Endothelial cell of umbilical vein (primary cell): ENCODE results near the gene SUCLG2. TPM values are rescaled to one million over a fixed set of nuclear protein-coding genes. Genes with fewer than 3 reads are reported as not detected.

Source experiments
- BruUV-seq: library from RNA; stranded (reverse); fragments of 400-500 nt; replicated peaks from 2 replicates; lab custom pipeline; 2021; lab: Mats Ljungman, UMichigan
- CTCF ChIA-PET: fragments of 300-600, 350-600 bp; sonication (Branson Sonifier 250); formaldehyde crosslinking; loops from one replicate; lab custom pipeline; 2021; ENCODE audit warnings: antibody characterized with exemption, inconsistent platforms; lab: Charles Lee
- POLR2A ChIA-PET: fragments of 300-600, 350-600 bp; sonication (Branson Sonifier 250); formaldehyde crosslinking; loops from one replicate; lab custom pipeline; 2021; ENCODE audit warnings: antibody characterized with exemption, inconsistent platforms; lab: Charles Lee
- DNase-seq: peaks from one replicate; pipeline ENCODE4 v3.0.0-alpha.2; 2011; ENCODE audit warnings: low read depth, low spot score
- FAIRE-seq: peaks from 2 replicates; lab custom pipeline; 2011; peaks lifted over from hg19 to GRCh38; lab: Jason Lieb, UNC
- H2AFZ ChIP-seq: 2 replicates; pipeline ENCODE4 v1.6.0; 2012; ENCODE audit warnings: low read depth, low read length, control low read depth, inconsistent platforms
- H3K27ac ChIP-seq: 2 replicates; pipeline ENCODE4 v1.5.1; 2011; ENCODE audit warnings: low read depth, mild to moderate bottlenecking, control low read depth, low read length, moderate library complexity; ENCODE audit not compliant: insufficient read depth
- H3K27me3 ChIP-seq, 2 experiments: 2 replicates each; pipeline versions ENCODE4 v1.6.0 to v1.6.1; 2011; ENCODE audit warnings: low read length in 2 of 2, mixed read lengths in 1 of 2; ENCODE audit not compliant: control insufficient read depth in 2 of 2, insufficient read depth in 2 of 2
- H3K36me3 ChIP-seq, 2 experiments: 2 replicates in 1 of 2; 3 replicates in 1 of 2; pipeline ENCODE4 v1.5.1; 2011; ENCODE audit warnings: low read length in 2 of 2, mild to moderate bottlenecking in 1 of 2, moderate library complexity in 1 of 2; ENCODE audit not compliant: control insufficient read depth in 2 of 2, insufficient read depth in 2 of 2; ENCODE audit errors: extremely low read depth in 1 of 2
- H3K4me1 ChIP-seq: 3 replicates; pipeline ENCODE4 v1.5.1; 2011; ENCODE audit warnings: mild to moderate bottlenecking, low read length; ENCODE audit not compliant: control insufficient read depth, insufficient read depth; ENCODE audit errors: extremely low read depth
- H3K4me2 ChIP-seq: 2 replicates; pipeline ENCODE4 v1.6.1; 2011; ENCODE audit warnings: low read length, control low read depth, mixed read lengths; ENCODE audit not compliant: insufficient read depth
- H3K4me3 ChIP-seq, 3 experiments: fragments of 200-600 bp in 1 of 3; sonication (generic), shearing (Covaris generic) in 1 of 3; replicated peaks in 1 of 3; 2 replicates each; pipeline ENCODE4 v1.5.1; 2011 to 2016; ENCODE audit warnings: control low read depth in 3 of 3, low read length in 3 of 3, mild to moderate bottlenecking in 2 of 3, inconsistent platforms in 1 of 3, low read depth in 1 of 3, moderate library complexity in 1 of 3; ENCODE audit not compliant: insufficient read depth in 1 of 3
- H3K79me2 ChIP-seq: 2 replicates; pipeline ENCODE4 v1.6.0; 2012; ENCODE audit warnings: low read length, inconsistent platforms; ENCODE audit not compliant: control insufficient read depth, insufficient read depth
- H3K9ac ChIP-seq: replicated peaks from 2 replicates; pipeline ENCODE3; 2011; ENCODE audit warnings: low read length, control low read depth; ENCODE audit not compliant: insufficient read depth; ENCODE audit errors: extremely low read depth
- H3K9me1 ChIP-seq: replicated peaks from 3 replicates; pipeline ENCODE4 v1.6.0; 2011; ENCODE audit warnings: mild to moderate bottlenecking, low read length; ENCODE audit not compliant: control insufficient read depth, insufficient read depth; ENCODE audit errors: extremely low read depth
- H3K9me3 ChIP-seq: replicated peaks from 2 replicates; pipeline ENCODE4 v1.5.1; 2012; ENCODE audit warnings: low read length, inconsistent platforms; ENCODE audit not compliant: control insufficient read depth, insufficient read depth
- H4K20me1 ChIP-seq: replicated peaks from 2 replicates; pipeline ENCODE3; 2011; ENCODE audit warnings: mild to moderate bottlenecking, low read length; ENCODE audit not compliant: control insufficient read depth, insufficient read depth; ENCODE audit errors: extremely low read depth
- CTCF ChIP-seq, 2 donors: IDR thresholded peaks; 1 replicate in 1 of 2; 2 replicates in 1 of 2; pipeline ENCODE4 v1.5.1; 2011; ENCODE audit warnings: low read length in 2 of 2, mild to moderate bottlenecking in 2 of 2, moderate library complexity in 2 of 2, control low read depth in 1 of 2, inconsistent platforms in 1 of 2, low read depth in 1 of 2; ENCODE audit not compliant: insufficient read depth in 1 of 2; ENCODE audit errors: extremely low read depth in 1 of 2
- EZH2 ChIP-seq: IDR thresholded peaks from 2 replicates; pipeline ENCODE4 v1.6.1; 2012; ENCODE audit warnings: borderline replicate concordance, low read depth, mild to moderate bottlenecking, moderate library complexity, low read length, inconsistent platforms; ENCODE audit not compliant: severe bottlenecking
- FOS ChIP-seq: IDR thresholded peaks from 2 replicates; pipeline ENCODE4 v1.6.1; 2011; ENCODE audit warnings: mild to moderate bottlenecking, low read length, moderate library complexity, borderline replicate concordance; ENCODE audit not compliant: insufficient read depth
- GATA2 ChIP-seq: IDR thresholded peaks from 2 replicates; pipeline ENCODE4 v1.7.0; 2011; ENCODE audit warnings: low read depth, mild to moderate bottlenecking, moderate library complexity, mixed read lengths, low read length; ENCODE audit not compliant: insufficient read length, insufficient read depth
- JUN ChIP-seq: IDR thresholded peaks from 2 replicates; pipeline ENCODE4 v1.6.1; 2011; ENCODE audit warnings: borderline replicate concordance, low read depth; ENCODE audit not compliant: insufficient read length, insufficient read depth
- MYC ChIP-seq: IDR thresholded peaks from one replicate; pipeline ENCODE4 v1.6.1; 2011; ENCODE audit warnings: mild to moderate bottlenecking, low read depth, low read length
- POLR2A ChIP-seq: IDR thresholded peaks from 2 replicates; pipeline ENCODE4 v1.6.1; 2012; ENCODE audit warnings: low read depth, mild to moderate bottlenecking, control low read depth, low read length
- POLR2AphosphoS5 ChIP-seq: IDR thresholded peaks from 2 replicates; pipeline ENCODE4 v1.6.1; 2012; ENCODE audit warnings: low read depth, mild to moderate bottlenecking, control low read depth, low read length, moderate library complexity; ENCODE audit not compliant: insufficient read depth
- dilution Hi-C: fragments of 300-500 bp; cut with MboI; formaldehyde crosslinking; loops from one replicate; pipeline ENCODE4 v1.15.0; 2019; ENCODE audit warnings: low sequenced_read_pairs; ENCODE audit not compliant: extremely low pct_ligation_motif_present
- intact Hi-C: fragments of 100-400 bp; cut with micrococcal nuclease; formaldehyde crosslinking; loops from one replicate; pipeline ENCODE4 v1.10.0; 2022
- polyA plus RNA-seq, 4 experiments: library from polyadenylated mRNA; depleted of rRNA in 3 of 4; stranded (reverse) in 3 of 4; unstranded in 1 of 4; fragments of >200 nt; gene quantifications; 2 replicates each; pipeline versions ENCODE4 v1.2.1 to v1.2.3, GENCODE V29; 2011 to 2012; ENCODE audit warnings: missing spikeins in 1 of 4
- total RNA-seq: library from RNA; stranded (reverse); gene quantifications from 2 replicates; pipeline ENCODE4 v1.2.3, GENCODE V29; 2021
- TF ChIP-seq, protein P1 (sequence below): IDR thresholded peaks from 2 replicates; pipeline ENCODE4 v1.6.1; 2011; ENCODE audit not compliant: insufficient read depth, insufficient read length

SUCLG2 gene
- total and polyA plus RNA-seq, 2 donors (not counting 3 experiments of a cell fraction or from before 2014, with no cell fraction given): 8.1 to 38.3 TPM

DNA sequence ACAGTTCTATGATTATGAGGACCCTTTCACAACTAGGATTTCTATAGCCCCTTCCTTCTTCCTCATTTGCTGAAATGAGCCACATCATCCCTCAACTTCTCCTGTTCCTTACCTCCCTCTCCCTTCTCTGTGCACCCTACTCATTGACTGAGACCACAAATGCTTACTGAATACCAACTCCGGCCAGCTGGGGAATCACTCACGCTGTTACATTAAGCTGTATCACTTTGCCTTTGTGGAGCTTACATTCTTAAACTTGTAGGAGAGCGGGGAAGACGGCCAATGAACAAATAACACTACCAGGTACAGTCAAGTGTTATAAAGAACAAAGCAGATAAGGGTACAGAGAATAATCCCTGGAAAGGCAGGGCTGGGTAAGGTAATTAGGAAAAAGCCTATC is 5.7 kb downstream of the SUCLG2 start:
- Histone ChIP-seq H2AFZ (no peak overlapping the region), H3K27me3 (no peaks in the 10 kb centered on the region), H3K9ac (no peak overlapping the region), H3K4me2 (no peak overlapping the region), H3K4me3 (no peak overlapping the region), H3K9me1 (no peaks in the 10 kb centered on the region), H3K36me3 (no peaks in the 10 kb centered on the region), H3K79me2 (peaks cover 25% of the 10 kb centered on the region), H3K27ac (no peak overlapping the region), H3K9me3 (no peaks in the 10 kb centered on the region), H3K4me1 (peaks cover 18% of the 10 kb centered on the region), H4K20me1 (no peaks in the 10 kb centered on the region)
- intact Hi-C loops (no loop called here), dilution Hi-C loops (no loop called here)
- no peak for DNase-seq
- no peak for TF ChIP-seq EZH2
- TF ChIP-seq POLR2A: no peak
- no peak for FAIRE-seq
- BruUV-seq: no TSS peak
- ChIA-PET CTCF (interaction anchor here (1.7 kb wide), 1 partner anchor 13 kb away, joined by 8 read pairs; no protein-coding TSS in a partner anchor), POLR2A (no interaction called here)

DNA sequence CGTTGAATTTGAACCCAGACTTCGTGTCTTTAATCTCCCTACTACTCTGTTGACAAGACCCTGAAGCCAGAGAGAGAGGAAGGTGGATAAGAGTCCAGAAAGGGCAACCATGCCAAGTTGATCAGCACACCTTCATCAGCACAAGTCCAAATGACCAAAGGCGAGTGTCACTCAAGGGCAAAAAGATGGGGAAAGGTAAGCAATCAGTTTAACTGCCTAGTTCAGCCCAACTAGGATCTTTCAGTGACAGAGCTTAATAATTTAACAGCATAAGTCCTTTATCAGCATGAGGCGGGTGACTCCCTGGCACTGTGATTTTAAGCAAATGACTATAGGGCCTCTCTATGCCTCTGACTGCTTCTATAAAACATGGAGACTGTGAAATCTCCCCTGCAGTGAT is 6.2 kb downstream of the SUCLG2 start:
- no peak overlapping the region for H2AFZ ChIP-seq
- H3K9me1 ChIP-seq: no peaks in the 10 kb centered on the region
- H3K9ac ChIP-seq: no peak overlapping the region
- no peak overlapping the region for H3K4me3 ChIP-seq
- dilution Hi-C loops: no loop called here
- peaks cover 23% of the 10 kb centered on the region for H3K79me2 ChIP-seq
- H3K36me3 ChIP-seq: no peaks in the 10 kb centered on the region
- TF ChIP-seq EZH2 (no peak), FOS (no peak), POLR2A (no peak), GATA2 (no peak), JUN (no peak), MYC (no peak), POLR2AphosphoS5 (no peak), CTCF (IDR thresholded peaks at IDR 0.05; ENCODE audit: extremely low read depth in 1 of 2, insufficient read depth in 1 of 2, low read depth in 1 of 2, low read length in 2 of 2) (no peak)
- TF ChIP-seq, protein P1, sequence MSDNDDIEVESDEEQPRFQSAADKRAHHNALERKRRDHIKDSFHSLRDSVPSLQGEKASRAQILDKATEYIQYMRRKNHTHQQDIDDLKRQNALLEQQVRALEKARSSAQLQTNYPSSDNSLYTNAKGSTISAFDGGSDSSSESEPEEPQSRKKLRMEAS: no peak
- ChIA-PET CTCF (interaction anchor here (0.9 to 1.7 kb wide), 5 partner anchors 9 to 141 kb away, joined by 3 to 8 read pairs (median 4); no protein-coding TSS in a partner anchor), POLR2A (no interaction called here)
- no peak for DNase-seq
- H3K27me3 ChIP-seq: no peaks in the 10 kb centered on the region
- no peak overlapping the region for H3K27ac ChIP-seq
- BruUV-seq: no TSS peak
- H3K4me1 ChIP-seq: peaks cover 13% of the 10 kb centered on the region
- intact Hi-C loops: no loop called here
- H3K9me3 ChIP-seq: no peaks in the 10 kb centered on the region
- no peak for FAIRE-seq
- no peak overlapping the region for H3K4me2 ChIP-seq
- no peaks in the 10 kb centered on the region for H4K20me1 ChIP-seq
